NCI-H345 treated with DMSO at 0.1 percent for 48 hours (cell line): ENCODE measurements around the gene ZNRF3.
"Not testable (repeated sequence)": the region's sequence is repeated elsewhere in the genome, so short reads cannot be mapped to it uniquely, and the experiment has no call there.

Experiments
- DNase-seq: peaks from one replicate; lab custom pipeline; 2025; ENCODE audit not compliant: unreplicated experiment; lab: John Stamatoyannopoulos, UW

The ZNRF3 gene

GRCh38 chr22:29004647-29005371 is 121.4 kb downstream of the ZNRF3 start:
- no peak for DNase-seq

- not testable (repeated sequence) for DNase-seq
These were observed 122.4 kb downstream of the ZNRF3 start for GRCh38 chr22:29005754-29006153.

GRCh38 chr22:29006346-29006745 is 123.0 kb downstream of the ZNRF3 start:
- no peak for DNase-seq

GRCh38 chr22:29009148-29009547 is 125.8 kb downstream of the ZNRF3 start:
- no peak for DNase-seq

- DNase-seq: no peak
These were observed 128.1 kb downstream of the ZNRF3 start for GRCh38 chr22:29011240-29012100.

- DNase-seq: no peak
These were observed 128.7 kb downstream of the ZNRF3 start for GRCh38 chr22:29012101-29012433.

GRCh38 chr22:29012952-29013351 is 129.6 kb downstream of the ZNRF3 start:
- DNase-seq: no peak

GRCh38 chr22:29014293-29014692 is 130.9 kb downstream of the ZNRF3 start:
- no peak for DNase-seq

- no peak for DNase-seq
These were observed 131.4 kb downstream of the ZNRF3 start for GRCh38 chr22:29014773-29015172.

- no peak for DNase-seq
These were observed 132.9 kb downstream of the ZNRF3 start for GRCh38 chr22:29016067-29016938.

- no peak for DNase-seq
These were observed 135.2 kb downstream of the ZNRF3 start for GRCh38 chr22:29018293-29019189.

- no peak for DNase-seq
These were observed 138.9 kb downstream of the ZNRF3 start for GRCh38 chr22:29022101-29022817.

GRCh38 chr22:29023172-29023796 is 139.9 kb downstream of the ZNRF3 start:
- no peak for DNase-seq

GRCh38 chr22:29026579-29026978 is 143.2 kb downstream of the ZNRF3 start:
- no peak for DNase-seq

- DNase-seq: no peak
These were observed 145.1 kb downstream of the ZNRF3 start for GRCh38 chr22:29028468-29028867.

- no peak for DNase-seq
These were observed 146.0 kb downstream of the ZNRF3 start for GRCh38 chr22:29029202-29030000.

- DNase-seq: no peak
These were observed 146.7 kb downstream of the ZNRF3 start for GRCh38 chr22:29030016-29030617.

GRCh38 chr22:29030618-29031226 is 147.3 kb downstream of the ZNRF3 start:
- no peak for DNase-seq
